Cardiac muscle cell (in vitro differentiated cells and primary cell): ENCODE measurements around the gene GNG11. TPM values are rescaled to one million over a fixed set of nuclear protein-coding genes. Genes with fewer than 3 reads are reported as not detected.

ENCODE experiments used
- DNase-seq, 2 donors: peaks; one replicate each; pipeline versions ENCODE4 v3.0.0 to v3.0.0-alpha.2; 2010 to 2017; ENCODE audit warnings: low read depth in 1 of 2, low spot score in 1 of 2
- H3K27ac ChIP-seq: fragments of 200-600 bp; sonication (generic); 2 replicates; pipeline ENCODE4 v1.5.1; 2016
- H3K27me3 ChIP-seq: fragments of 200-600 bp; sonication (generic); 2 replicates; pipeline ENCODE4 v1.6.0; 2016; ENCODE audit warnings: control low read depth
- H3K36me3 ChIP-seq: fragments of 200-600 bp; sonication (generic); 2 replicates; pipeline ENCODE4 v1.5.1; 2016; ENCODE audit warnings: control low read depth
- H3K4me1 ChIP-seq: fragments of 200-600 bp; sonication (generic); 2 replicates; pipeline ENCODE4 v1.8.1; 2017; ENCODE audit warnings: low read depth, mild to moderate bottlenecking, mixed run types
- H3K4me3 ChIP-seq: fragments of 200-600 bp; sonication (generic); 2 replicates; pipeline ENCODE4 v1.5.1; 2016; ENCODE audit warnings: mild to moderate bottlenecking
- H3K9me3 ChIP-seq: fragments of 200-600 bp; sonication (generic); 2 replicates; pipeline ENCODE4 v1.5.1; 2017; ENCODE audit warnings: low read depth, mild to moderate bottlenecking, control low read depth
- polyA plus RNA-seq: library from polyadenylated mRNA; unstranded; fragments of >200 nt; fragmentation: Nextera tagmentation; extraction: Ambion mirVana; gene quantifications from 2 replicates; pipeline ENCODE4 v1.2.1, GENCODE V29; 2016
- total RNA-seq: library from RNA; depleted of rRNA; stranded (reverse); fragments of >200 nt; gene quantifications from 2 replicates; pipeline ENCODE4 v1.2.3, GENCODE V29; 2016
- TF ChIP-seq, protein P1 (sequence below): IDR thresholded peaks from 2 replicates; pipeline ENCODE4 v1.5.1; 2012; ENCODE audit warnings: low read depth, mild to moderate bottlenecking, low read length

The GNG11 gene
- total and polyA plus RNA-seq, 2 experiments from 2014 or later, result 8.4 to 20.8 TPM

GRCh38 chr7:93923942-93924341 lies 2.4 kb downstream of the GNG11 start:
- no peak for DNase-seq
- TF ChIP-seq, protein P1, sequence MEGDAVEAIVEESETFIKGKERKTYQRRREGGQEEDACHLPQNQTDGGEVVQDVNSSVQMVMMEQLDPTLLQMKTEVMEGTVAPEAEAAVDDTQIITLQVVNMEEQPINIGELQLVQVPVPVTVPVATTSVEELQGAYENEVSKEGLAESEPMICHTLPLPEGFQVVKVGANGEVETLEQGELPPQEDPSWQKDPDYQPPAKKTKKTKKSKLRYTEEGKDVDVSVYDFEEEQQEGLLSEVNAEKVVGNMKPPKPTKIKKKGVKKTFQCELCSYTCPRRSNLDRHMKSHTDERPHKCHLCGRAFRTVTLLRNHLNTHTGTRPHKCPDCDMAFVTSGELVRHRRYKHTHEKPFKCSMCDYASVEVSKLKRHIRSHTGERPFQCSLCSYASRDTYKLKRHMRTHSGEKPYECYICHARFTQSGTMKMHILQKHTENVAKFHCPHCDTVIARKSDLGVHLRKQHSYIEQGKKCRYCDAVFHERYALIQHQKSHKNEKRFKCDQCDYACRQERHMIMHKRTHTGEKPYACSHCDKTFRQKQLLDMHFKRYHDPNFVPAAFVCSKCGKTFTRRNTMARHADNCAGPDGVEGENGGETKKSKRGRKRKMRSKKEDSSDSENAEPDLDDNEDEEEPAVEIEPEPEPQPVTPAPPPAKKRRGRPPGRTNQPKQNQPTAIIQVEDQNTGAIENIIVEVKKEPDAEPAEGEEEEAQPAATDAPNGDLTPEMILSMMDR, result no peak
- Histone ChIP-seq H3K27ac (no peak overlapping the region), H3K4me1 (peaks cover 28% of the 10 kb centered on the region), H3K9me3 (no peaks in the 10 kb centered on the region), H3K27me3 (no peaks in the 10 kb centered on the region), H3K4me3 (no peak overlapping the region), H3K36me3 (no peaks in the 10 kb centered on the region)

DNA sequence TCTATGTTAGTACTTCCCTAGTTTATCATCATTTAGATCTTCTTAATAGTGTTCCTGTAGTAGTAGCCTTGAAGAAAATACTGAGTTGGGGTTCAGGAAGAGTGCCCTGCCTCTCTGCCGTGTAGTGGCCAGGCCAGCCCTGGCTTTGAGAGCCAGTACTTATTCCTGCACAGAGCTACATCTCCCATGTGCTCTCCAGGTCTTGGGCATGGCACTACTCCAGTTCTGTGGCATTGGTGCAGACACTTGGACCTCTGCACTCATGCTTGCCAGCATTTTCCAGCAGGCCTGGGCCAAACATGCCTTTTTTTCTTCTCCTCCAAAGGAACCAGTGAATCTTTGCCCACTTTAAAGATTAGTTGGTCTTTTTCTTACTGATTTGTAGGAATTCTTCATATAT lies 5.3 kb downstream of the GNG11 start:
- Histone ChIP-seq H3K4me1 (peaks cover 28% of the 10 kb centered on the region), H3K27ac (peak overlapping the region; percentile 48), H3K36me3 (no peaks in the 10 kb centered on the region), H3K27me3 (no peaks in the 10 kb centered on the region), H3K4me3 (no peak overlapping the region), H3K9me3 (no peaks in the 10 kb centered on the region)
- DNase-seq, result no peak
- TF ChIP-seq, protein P1, result no peak

- peak overlapping the region; percentile 48 for H3K27ac ChIP-seq
- H3K9me3 ChIP-seq, result no peaks in the 10 kb centered on the region
- TF ChIP-seq, protein P1, result no peak
These were observed 6.0 kb downstream of the GNG11 start for GRCh38 chr7:93927585-93927984.

DNA sequence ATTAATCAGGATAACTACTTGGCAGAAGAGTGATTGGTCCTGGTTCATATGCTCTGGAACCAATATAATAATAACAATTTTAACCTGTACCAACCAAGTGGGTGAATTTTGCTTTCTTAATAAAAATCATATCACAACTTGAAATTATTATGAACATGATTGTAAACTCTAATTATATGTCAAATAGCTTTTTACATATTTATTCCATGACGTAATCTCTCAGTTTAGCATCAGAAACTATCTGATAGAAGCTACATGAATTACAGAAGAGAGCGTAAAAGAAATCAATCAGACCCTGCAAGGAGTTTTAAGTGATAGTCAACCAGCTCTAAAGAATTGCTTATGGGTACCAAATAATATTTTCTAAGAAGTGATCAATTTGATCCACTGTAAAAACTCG lies 10.1 kb downstream of the GNG11 start:
- DNase-seq, result no peak
- H3K36me3 ChIP-seq, result no peaks in the 10 kb centered on the region
- TF ChIP-seq, protein P1, result no peak
- no peaks in the 10 kb centered on the region for H3K9me3 ChIP-seq
- H3K27me3 ChIP-seq, result no peaks in the 10 kb centered on the region
- no peak overlapping the region for H3K4me3 ChIP-seq
- H3K27ac ChIP-seq, result no peak overlapping the region
- H3K4me1 ChIP-seq, result peaks cover 13% of the 10 kb centered on the region

More at GRCh38 chr7:93927585-93927984, 6.0 kb downstream of the GNG11 start:
- DNase-seq, result peak in 1 of 2 donors; percentile 19
- Histone ChIP-seq H3K27me3 (no peaks in the 10 kb centered on the region), H3K4me3 (no peak overlapping the region), H3K36me3 (no peaks in the 10 kb centered on the region), H3K4me1 (peaks cover 24% of the 10 kb centered on the region)

- DNase-seq, result no peak
These were observed 11.6 kb downstream of the GNG11 start for GRCh38 chr7:93933156-93933555.

More at GRCh38 chr7:93933156-93933555, 11.6 kb downstream of the GNG11 start:
- no peaks in the 10 kb centered on the region for H3K27me3 ChIP-seq
- no peaks in the 10 kb centered on the region for H3K9me3 ChIP-seq
- no peak overlapping the region for H3K4me3 ChIP-seq
- H3K4me1 ChIP-seq, result peaks cover 1% of the 10 kb centered on the region
- TF ChIP-seq, protein P1, result no peak
- no peaks in the 10 kb centered on the region for H3K36me3 ChIP-seq
- H3K27ac ChIP-seq, result no peak overlapping the region
